SH-SY5Y (cell line): ENCODE measurements around the gene PIGH.

Experiments used
- GATA2 ChIP-seq: IDR thresholded peaks from 2 replicates; pipeline ENCODE4 v1.6.1; 2011; ENCODE audit warnings: mild to moderate bottlenecking, low read depth, low read length
- GATA3 ChIP-seq: IDR thresholded peaks from 2 replicates; pipeline ENCODE4 v1.6.1; 2011; ENCODE audit warnings: low read depth, mild to moderate bottlenecking, low read length, moderate library complexity

GRCh38 chr14:67622675-67623074, 22.6 kb upstream of the PIGH start:
- TF ChIP-seq GATA2 (no peak), GATA3 (no peak)
